IPS DF 4.7 (cell line): Measurements from ENCODE around the gene CBX4.

Experiments
- DNase-seq: peaks from one replicate; pipeline ENCODE4 v3.0.0-alpha.2; 2013; ENCODE audit warnings: low spot score; ENCODE audit errors: extremely low read depth

CBX4 gene

GRCh38 chr17:79830303-79830702 is 8.9 kb downstream of the CBX4 start:
- DNase-seq: no peak

- DNase-seq: no peak
Measured at GRCh38 chr17:79829457-79829856, 9.8 kb downstream of the CBX4 start.

- no peak for DNase-seq
Measured at GRCh38 chr17:79829004-79829403, 10.2 kb downstream of the CBX4 start.

GRCh38 chr17:79826841-79827578 is 12.2 kb downstream of the CBX4 start:
- no peak for DNase-seq

GRCh38 chr17:79826204-79826680 is 13.0 kb downstream of the CBX4 start:
- no peak for DNase-seq

GRCh38 chr17:79825580-79825921 is 13.7 kb downstream of the CBX4 start:
- no peak for DNase-seq

GRCh38 chr17:79824893-79825579 is 14.2 kb downstream of the CBX4 start:
- no peak for DNase-seq

- DNase-seq: no peak
Measured at GRCh38 chr17:79824234-79824633, 15.0 kb downstream of the CBX4 start.

- DNase-seq: no peak
Measured at GRCh38 chr17:79822583-79823124, 16.6 kb downstream of the CBX4 start.

GRCh38 chr17:79821331-79822095 is 17.7 kb downstream of the CBX4 start:
- no peak for DNase-seq

GRCh38 chr17:79820959-79821330 is 18.3 kb downstream of the CBX4 start:
- DNase-seq: no peak

GRCh38 chr17:79819534-79820276 is 19.5 kb downstream of the CBX4 start:
- DNase-seq: no peak

GRCh38 chr17:79819085-79819484 is 20.2 kb downstream of the CBX4 start:
- no peak for DNase-seq

- DNase-seq: no peak
Measured at GRCh38 chr17:79818026-79818758, 21.0 kb downstream of the CBX4 start.

- no peak for DNase-seq
Measured at GRCh38 chr17:79815836-79816461, 23.3 kb downstream of the CBX4 start.

GRCh38 chr17:79814974-79815835 is 24.0 kb downstream of the CBX4 start:
- no peak for DNase-seq

- DNase-seq: no peak
Measured at GRCh38 chr17:79814127-79814973, 24.9 kb downstream of the CBX4 start.
